Measurements from ENCODE around the gene LOC128125822.

Gene LOC128125822

DNA sequence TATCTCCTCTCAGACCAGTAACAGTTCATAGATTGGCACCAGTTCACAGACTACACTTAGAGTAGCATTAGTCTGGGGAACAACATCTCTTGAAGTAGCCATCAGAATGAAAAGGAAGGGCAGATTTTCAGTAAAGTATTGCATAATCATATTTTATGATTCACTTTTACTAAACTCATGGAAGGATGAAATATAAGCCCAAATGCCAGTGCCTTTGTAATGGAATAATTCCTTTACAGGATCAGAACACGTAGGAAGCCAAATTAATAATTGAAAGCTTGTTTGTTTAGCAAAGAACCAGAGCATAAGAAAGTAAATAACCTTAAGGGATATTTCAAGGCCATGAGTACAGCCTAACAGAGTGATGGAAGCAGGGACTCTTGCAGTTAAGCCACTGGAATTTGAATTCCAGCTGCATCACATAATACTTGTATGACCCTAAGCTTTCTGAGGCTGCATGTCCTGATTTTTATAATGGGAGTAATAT, 11.4 kb upstream of the LOC128125822 start:
- H3K4me3 ChIP-seq (ENCODE audit: low read depth in 2 of 2, low read length in 2 of 2): no peak overlapping the region
- BruUV-seq (replicated peaks): no TSS peak
- POLR2A ChIA-PET: no interaction called here
- CTCF ChIA-PET: no interaction called here
- no peaks in the 10 kb centered on the region for H3K36me3 ChIP-seq (ENCODE audit: control insufficient read depth, insufficient read depth, low read length)
- in situ Hi-C loops (cut with HindIII; ENCODE audit: low pct_unique_long_range_greater_than_20kb, low sequenced_read_pairs): no loop called here
- intact Hi-C loops (cut with micrococcal nuclease; ENCODE audit: unreplicated experiment): no loop called here
- no peak overlapping the region for H3K27ac ChIP-seq (ENCODE audit: low read length)
- DNase-seq (ENCODE audit: low read depth, low spot score) (no peak), ATAC-seq (no peak)
- TF ChIP-seq, protein P1, sequence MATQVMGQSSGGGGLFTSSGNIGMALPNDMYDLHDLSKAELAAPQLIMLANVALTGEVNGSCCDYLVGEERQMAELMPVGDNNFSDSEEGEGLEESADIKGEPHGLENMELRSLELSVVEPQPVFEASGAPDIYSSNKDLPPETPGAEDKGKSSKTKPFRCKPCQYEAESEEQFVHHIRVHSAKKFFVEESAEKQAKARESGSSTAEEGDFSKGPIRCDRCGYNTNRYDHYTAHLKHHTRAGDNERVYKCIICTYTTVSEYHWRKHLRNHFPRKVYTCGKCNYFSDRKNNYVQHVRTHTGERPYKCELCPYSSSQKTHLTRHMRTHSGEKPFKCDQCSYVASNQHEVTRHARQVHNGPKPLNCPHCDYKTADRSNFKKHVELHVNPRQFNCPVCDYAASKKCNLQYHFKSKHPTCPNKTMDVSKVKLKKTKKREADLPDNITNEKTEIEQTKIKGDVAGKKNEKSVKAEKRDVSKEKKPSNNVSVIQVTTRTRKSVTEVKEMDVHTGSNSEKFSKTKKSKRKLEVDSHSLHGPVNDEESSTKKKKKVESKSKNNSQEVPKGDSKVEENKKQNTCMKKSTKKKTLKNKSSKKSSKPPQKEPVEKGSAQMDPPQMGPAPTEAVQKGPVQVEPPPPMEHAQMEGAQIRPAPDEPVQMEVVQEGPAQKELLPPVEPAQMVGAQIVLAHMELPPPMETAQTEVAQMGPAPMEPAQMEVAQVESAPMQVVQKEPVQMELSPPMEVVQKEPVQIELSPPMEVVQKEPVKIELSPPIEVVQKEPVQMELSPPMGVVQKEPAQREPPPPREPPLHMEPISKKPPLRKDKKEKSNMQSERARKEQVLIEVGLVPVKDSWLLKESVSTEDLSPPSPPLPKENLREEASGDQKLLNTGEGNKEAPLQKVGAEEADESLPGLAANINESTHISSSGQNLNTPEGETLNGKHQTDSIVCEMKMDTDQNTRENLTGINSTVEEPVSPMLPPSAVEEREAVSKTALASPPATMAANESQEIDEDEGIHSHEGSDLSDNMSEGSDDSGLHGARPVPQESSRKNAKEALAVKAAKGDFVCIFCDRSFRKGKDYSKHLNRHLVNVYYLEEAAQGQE (IDR thresholded peaks at IDR 0.05; ENCODE audit: insufficient read depth in 1 of 2, low read depth in 2 of 2, low read length in 1 of 2): no peak
- TF ChIP-seq POLR2AphosphoS5 (IDR thresholded peaks at IDR 0.05; ENCODE audit: low read depth, low read length): no peak
- TF ChIP-seq, protein P2, sequence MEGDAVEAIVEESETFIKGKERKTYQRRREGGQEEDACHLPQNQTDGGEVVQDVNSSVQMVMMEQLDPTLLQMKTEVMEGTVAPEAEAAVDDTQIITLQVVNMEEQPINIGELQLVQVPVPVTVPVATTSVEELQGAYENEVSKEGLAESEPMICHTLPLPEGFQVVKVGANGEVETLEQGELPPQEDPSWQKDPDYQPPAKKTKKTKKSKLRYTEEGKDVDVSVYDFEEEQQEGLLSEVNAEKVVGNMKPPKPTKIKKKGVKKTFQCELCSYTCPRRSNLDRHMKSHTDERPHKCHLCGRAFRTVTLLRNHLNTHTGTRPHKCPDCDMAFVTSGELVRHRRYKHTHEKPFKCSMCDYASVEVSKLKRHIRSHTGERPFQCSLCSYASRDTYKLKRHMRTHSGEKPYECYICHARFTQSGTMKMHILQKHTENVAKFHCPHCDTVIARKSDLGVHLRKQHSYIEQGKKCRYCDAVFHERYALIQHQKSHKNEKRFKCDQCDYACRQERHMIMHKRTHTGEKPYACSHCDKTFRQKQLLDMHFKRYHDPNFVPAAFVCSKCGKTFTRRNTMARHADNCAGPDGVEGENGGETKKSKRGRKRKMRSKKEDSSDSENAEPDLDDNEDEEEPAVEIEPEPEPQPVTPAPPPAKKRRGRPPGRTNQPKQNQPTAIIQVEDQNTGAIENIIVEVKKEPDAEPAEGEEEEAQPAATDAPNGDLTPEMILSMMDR (IDR thresholded peaks at IDR 0.05): no peak
- TF ChIP-seq SIN3A (IDR thresholded peaks at IDR 0.05; ENCODE audit: borderline replicate concordance, insufficient read depth, low read depth, low read length): no peak
- no peak for TF ChIP-seq TCF7L2 (IDR thresholded peaks at IDR 0.05; ENCODE audit: low read depth, low read length)
- no peaks in the 10 kb centered on the region for H3K9me3 ChIP-seq (ENCODE audit: control insufficient read depth, insufficient read depth, low read depth, low read length)
- no peaks in the 10 kb centered on the region for H3K27me3 ChIP-seq (ENCODE audit: control insufficient read depth, insufficient read depth, low read length)
- 0 out of 2 replicates have a peak, but pooled peaks cover 3% of the 10 kb centered on the region for H3K4me1 ChIP-seq (ENCODE audit: control insufficient read depth, insufficient read depth, low read length)

DNA sequence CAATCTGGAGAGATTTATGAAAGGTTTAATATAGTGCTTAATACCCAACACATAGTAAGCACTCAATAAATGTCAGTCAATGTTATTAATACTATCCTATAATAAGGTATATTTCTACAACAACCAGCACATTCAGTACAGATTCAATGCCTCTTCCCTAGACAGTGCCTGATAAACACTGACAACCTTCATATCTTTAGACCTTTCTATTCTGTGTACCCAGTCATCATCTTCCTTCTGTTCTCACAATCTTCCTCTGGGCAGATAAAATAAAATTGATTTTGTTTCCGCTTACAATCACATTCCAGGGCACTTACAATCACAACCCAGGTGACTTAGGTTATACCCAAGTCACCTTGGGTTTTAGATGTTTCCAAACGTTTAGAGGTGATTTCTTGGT, 11.0 kb upstream of the LOC128125822 start:
- in situ Hi-C loops (cut with HindIII; ENCODE audit: low pct_unique_long_range_greater_than_20kb, low sequenced_read_pairs): no loop called here
- no peaks in the 10 kb centered on the region for H3K36me3 ChIP-seq (ENCODE audit: control insufficient read depth, insufficient read depth, low read length)

More for the DNA sequence above, 11.0 kb upstream of the LOC128125822 start:
- BruUV-seq (replicated peaks): no TSS peak
- Histone ChIP-seq H3K9me3 (ENCODE audit: control insufficient read depth, insufficient read depth, low read depth, low read length) (no peaks in the 10 kb centered on the region), H3K4me3 (ENCODE audit: low read depth in 2 of 2, low read length in 2 of 2) (no peak overlapping the region), H3K4me1 (ENCODE audit: control insufficient read depth, insufficient read depth, low read length) (0 out of 2 replicates have a peak, but pooled peaks cover 3% of the 10 kb centered on the region), H3K27ac (ENCODE audit: low read length) (no peak overlapping the region), H3K27me3 (ENCODE audit: control insufficient read depth, insufficient read depth, low read length) (peaks cover 4% of the 10 kb centered on the region; the same call in 1 of the 2 replicates)
- intact Hi-C loops (cut with micrococcal nuclease; ENCODE audit: unreplicated experiment): no loop called here
- ATAC-seq (no peak), DNase-seq (ENCODE audit: low read depth, low spot score) (no peak)
- CTCF ChIA-PET: no interaction called here
- POLR2A ChIA-PET: no interaction called here
- TF ChIP-seq POLR2AphosphoS5 (IDR thresholded peaks at IDR 0.05; ENCODE audit: low read depth, low read length) (no peak), SIN3A (IDR thresholded peaks at IDR 0.05; ENCODE audit: borderline replicate concordance, insufficient read depth, low read depth, low read length) (no peak), TCF7L2 (IDR thresholded peaks at IDR 0.05; ENCODE audit: low read depth, low read length) (no peak)
- TF ChIP-seq, protein P2 (IDR thresholded peaks at IDR 0.05): no peak; the same call in 1 of the 2 replicates
- TF ChIP-seq, protein P1 (IDR thresholded peaks at IDR 0.05; ENCODE audit: insufficient read depth in 1 of 2, low read depth in 2 of 2, low read length in 1 of 2): no peak
